Sigmoid colon (tissue), 4 donors: ENCODE data around the gene ZDHHC22.

Source experiments
- CTCF ChIP-seq, 4 experiments: fragments of 450-650 bp in 3 of 4; fragments of 200-600 bp in 1 of 4; IDR thresholded peaks; one replicate each; pipeline ENCODE4 v1.5.1; 2016 to 2019; ENCODE audit warnings: antibody characterized with exemption in 4 of 4, mild to moderate bottlenecking in 3 of 4, moderate library complexity in 2 of 4
- EP300 ChIP-seq, 4 donors: sonication (generic); formaldehyde crosslinking; IDR thresholded peaks; one replicate each; pipeline ENCODE4 v1.6.1; 2017; ENCODE audit warnings: antibody characterized with exemption in 4 of 4
- POLR2A ChIP-seq, 2 donors: fragments of 450-650 bp; IDR thresholded peaks; one replicate each; pipeline ENCODE4 v1.6.1; 2016; ENCODE audit warnings: antibody characterized with exemption in 2 of 2, mild to moderate bottlenecking in 2 of 2, moderate library complexity in 2 of 2

GRCh38 chr14:77124345-77125280, 17.0 kb downstream of the ZDHHC22 start:
- no peak for TF ChIP-seq POLR2A (IDR thresholded peaks at IDR 0.05)
- TF ChIP-seq CTCF (IDR thresholded peaks at IDR 0.05): peak in 2 of 4 experiments; percentile 19 to 78
- TF ChIP-seq EP300 (IDR thresholded peaks at IDR 0.05): no peak
